HG02588 (cell line): ENCODE data around the gene PTPRF.

Source experiments
- ATAC-seq: cut with Tn5 transposase; IDR thresholded peaks from one replicate; pipeline ENCODE4 v1.9.1; 2021; ENCODE audit warnings: mild to moderate bottlenecking, moderate library complexity; ENCODE audit not compliant: unreplicated experiment

The PTPRF gene

GRCh38 chr1:43602990-43603389 lies 72.3 kb downstream of the PTPRF start:
- no peak for ATAC-seq

GRCh38 chr1:43604192-43604591 lies 73.5 kb downstream of the PTPRF start:
- ATAC-seq = no peak

GRCh38 chr1:43605157-43605556 lies 74.5 kb downstream of the PTPRF start:
- ATAC-seq = no peak

GRCh38 chr1:43605766-43606165 lies 75.1 kb downstream of the PTPRF start:
- ATAC-seq = no peak

GRCh38 chr1:43606624-43607023 lies 75.9 kb downstream of the PTPRF start:
- no peak for ATAC-seq

- ATAC-seq = no peak
Measured at GRCh38 chr1:43608827-43609226, 78.1 kb downstream of the PTPRF start.

- no peak for ATAC-seq
Measured at GRCh38 chr1:43610339-43610738, 79.7 kb downstream of the PTPRF start.

GRCh38 chr1:43611950-43612349 lies 81.3 kb downstream of the PTPRF start:
- no peak for ATAC-seq

- ATAC-seq = no peak
Measured at GRCh38 chr1:43612406-43612805, 81.7 kb downstream of the PTPRF start.

GRCh38 chr1:43613075-43613942 lies 82.6 kb downstream of the PTPRF start:
- no peak for ATAC-seq

GRCh38 chr1:43614211-43614610 lies 83.5 kb downstream of the PTPRF start:
- no peak for ATAC-seq

GRCh38 chr1:43614891-43615290 lies 84.2 kb downstream of the PTPRF start:
- ATAC-seq = no peak

GRCh38 chr1:43616383-43616782 lies 85.7 kb downstream of the PTPRF start:
- ATAC-seq = no peak

GRCh38 chr1:43617011-43617410 lies 86.3 kb downstream of the PTPRF start:
- ATAC-seq = no peak

GRCh38 chr1:43617668-43618067 lies 87.0 kb downstream of the PTPRF start:
- no peak for ATAC-seq

GRCh38 chr1:43618521-43619313 lies 88.0 kb downstream of the PTPRF start:
- no peak for ATAC-seq

- ATAC-seq = no peak
Measured at GRCh38 chr1:43619314-43619790, 88.7 kb downstream of the PTPRF start.

GRCh38 chr1:43619996-43620920 lies 89.6 kb downstream of the PTPRF start:
- no peak for ATAC-seq

GRCh38 chr1:43620956-43621355 lies 90.3 kb downstream of the PTPRF start:
- no peak for ATAC-seq

GRCh38 chr1:43621386-43621785 lies 90.7 kb downstream of the PTPRF start:
- ATAC-seq = no peak

- no peak for ATAC-seq
Measured at GRCh38 chr1:43621861-43622260, 91.2 kb downstream of the PTPRF start.
